Hepatocyte (in vitro differentiated cells): ENCODE data around the gene ZNF318. TPM values are rescaled to one million over a fixed set of nuclear protein-coding genes. Genes with fewer than 3 reads are reported as not detected.

Experiments used
- DNase-seq: peaks from one replicate; pipeline ENCODE4 v3.0.0-alpha.2; 2016; ENCODE audit warnings: low spot score
- H2AFZ ChIP-seq: fragments of 200-600 bp; sonication (generic); 2 replicates; pipeline ENCODE4 v1.6.0; 2016; ENCODE audit warnings: antibody characterized with exemption, mild to moderate bottlenecking
- H3K27ac ChIP-seq: fragments of 200-600 bp; sonication (generic); 2 replicates; pipeline ENCODE4 v1.5.1; 2016; ENCODE audit warnings: mild to moderate bottlenecking
- H3K27me3 ChIP-seq: fragments of 200-600 bp; sonication (generic); 2 replicates; pipeline ENCODE4 v1.6.1; 2016
- H3K36me3 ChIP-seq: fragments of 200-600 bp; sonication (generic); replicated peaks from 2 replicates; pipeline ENCODE4 v1.5.1; 2016; ENCODE audit warnings: low read depth; ENCODE audit not compliant: insufficient read depth
- H3K4me1 ChIP-seq: fragments of 200-600 bp; sonication (generic); 2 replicates; pipeline ENCODE4 v1.5.1; 2016; ENCODE audit warnings: mild to moderate bottlenecking, moderate library complexity; ENCODE audit not compliant: insufficient read depth
- H3K4me2 ChIP-seq: fragments of 200-600 bp; sonication (generic); 2 replicates; pipeline ENCODE4 v1.6.0; 2016
- H3K4me3 ChIP-seq: fragments of 200-600 bp; sonication (generic); 2 replicates; pipeline ENCODE4 v1.5.1; 2016; ENCODE audit warnings: mild to moderate bottlenecking
- H3K79me2 ChIP-seq: fragments of 200-600 bp; sonication (generic); 2 replicates; pipeline ENCODE4 v1.6.0; 2017; ENCODE audit warnings: mild to moderate bottlenecking
- H3K9me2 ChIP-seq: fragments of 200-600 bp; sonication (generic); replicated peaks from 2 replicates; pipeline ENCODE4 v1.6.0; 2017; ENCODE audit warnings: mild to moderate bottlenecking; ENCODE audit not compliant: insufficient read depth
- H3K9me3 ChIP-seq: fragments of 200-600 bp; sonication (generic); 2 replicates; pipeline ENCODE4 v1.5.1; 2016; ENCODE audit warnings: low read depth, mild to moderate bottlenecking
- H4K20me1 ChIP-seq: fragments of 200-600 bp; sonication (generic); 2 replicates; pipeline ENCODE4 v1.6.0; 2016; ENCODE audit warnings: mild to moderate bottlenecking; ENCODE audit not compliant: insufficient read depth, poor library complexity, severe bottlenecking
- EZH2 ChIP-seq: fragments of 200-600 bp; sonication (generic); IDR thresholded peaks from 2 replicates; pipeline ENCODE4 v1.6.1; 2016; ENCODE audit warnings: antibody characterized with exemption, mild to moderate bottlenecking, borderline replicate concordance
- EZH2phosphoT487 ChIP-seq: fragments of 200-600 bp; sonication (generic); IDR thresholded peaks from one replicate; pipeline ENCODE4 v1.6.1; 2018; ENCODE audit warnings: antibody characterized with exemption, mild to moderate bottlenecking, low read depth, moderate library complexity; ENCODE audit not compliant: unreplicated experiment, severe bottlenecking
- WGBS: methylation state at CpG from one replicate; pipeline ENCODE4 v1.1.6; 2016; ENCODE audit warnings: low lambda C conversion rate; ENCODE audit errors: missing lambda C conversion rate; 5-methylcytosine and 5-hydroxymethylcytosine counted together
- polyA plus RNA-seq: library from polyadenylated mRNA; unstranded; fragments of >200 nt; fragmentation: Nextera tagmentation; extraction: Ambion mirVana; gene quantifications from 2 replicates; pipeline ENCODE4 v1.2.1, GENCODE V29; 2016
- total RNA-seq: library from RNA; depleted of rRNA; stranded (reverse); fragments of >200 nt; gene quantifications from 2 replicates; pipeline ENCODE4 v1.2.3, GENCODE V29; 2014
- TF ChIP-seq, protein P1 (sequence below): fragments of 200-600 bp; sonication (generic); IDR thresholded peaks from 2 replicates; pipeline ENCODE4 v1.5.1; 2016; ENCODE audit warnings: antibody characterized with exemption, mild to moderate bottlenecking; ENCODE audit not compliant: poor library complexity

ZNF318 gene
- total and polyA plus RNA-seq, 2 experiments from 2014 or later = 6.9 to 13.4 TPM

DNA sequence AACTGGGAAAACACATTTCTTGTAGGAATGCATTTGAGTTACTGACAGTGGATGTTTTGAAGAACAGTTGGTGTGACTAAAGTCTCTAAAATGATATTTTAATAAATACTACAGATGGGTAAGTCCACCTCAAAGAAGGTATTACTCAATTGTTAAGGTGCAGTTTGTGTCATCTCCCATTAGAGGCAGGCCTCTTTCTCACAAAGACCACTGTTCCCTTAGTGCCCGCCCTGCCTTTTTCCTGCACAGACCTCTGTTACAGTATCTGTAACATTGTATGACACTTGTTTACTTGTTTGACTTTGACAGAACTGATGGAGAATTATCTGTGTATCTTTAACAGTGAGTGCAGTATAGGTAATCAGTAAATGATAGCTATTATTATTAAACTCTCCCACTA lies 55.6 kb downstream of the ZNF318 start:
- Histone ChIP-seq H3K27me3 (peaks cover 7% of the 10 kb centered on the region), H3K4me3 (no peak overlapping the region), H3K4me1 (peaks cover 2% of the 10 kb centered on the region), H2AFZ (no peak overlapping the region), H3K36me3 (no peaks in the 10 kb centered on the region), H3K9me3 (no peaks in the 10 kb centered on the region), H3K79me2 (no peaks in the 10 kb centered on the region), H3K4me2 (no peak overlapping the region), H3K27ac (no peak overlapping the region), H4K20me1 (no peaks in the 10 kb centered on the region), H3K9me2 (no peaks in the 10 kb centered on the region)
- no peak for TF ChIP-seq EZH2
- TF ChIP-seq, protein P1, sequence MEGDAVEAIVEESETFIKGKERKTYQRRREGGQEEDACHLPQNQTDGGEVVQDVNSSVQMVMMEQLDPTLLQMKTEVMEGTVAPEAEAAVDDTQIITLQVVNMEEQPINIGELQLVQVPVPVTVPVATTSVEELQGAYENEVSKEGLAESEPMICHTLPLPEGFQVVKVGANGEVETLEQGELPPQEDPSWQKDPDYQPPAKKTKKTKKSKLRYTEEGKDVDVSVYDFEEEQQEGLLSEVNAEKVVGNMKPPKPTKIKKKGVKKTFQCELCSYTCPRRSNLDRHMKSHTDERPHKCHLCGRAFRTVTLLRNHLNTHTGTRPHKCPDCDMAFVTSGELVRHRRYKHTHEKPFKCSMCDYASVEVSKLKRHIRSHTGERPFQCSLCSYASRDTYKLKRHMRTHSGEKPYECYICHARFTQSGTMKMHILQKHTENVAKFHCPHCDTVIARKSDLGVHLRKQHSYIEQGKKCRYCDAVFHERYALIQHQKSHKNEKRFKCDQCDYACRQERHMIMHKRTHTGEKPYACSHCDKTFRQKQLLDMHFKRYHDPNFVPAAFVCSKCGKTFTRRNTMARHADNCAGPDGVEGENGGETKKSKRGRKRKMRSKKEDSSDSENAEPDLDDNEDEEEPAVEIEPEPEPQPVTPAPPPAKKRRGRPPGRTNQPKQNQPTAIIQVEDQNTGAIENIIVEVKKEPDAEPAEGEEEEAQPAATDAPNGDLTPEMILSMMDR = no peak
- TF ChIP-seq EZH2phosphoT487 = no peak
- WGBS = 85% methylated on average over 1 of the region's 1 CpG
- DNase-seq = no peak

DNA sequence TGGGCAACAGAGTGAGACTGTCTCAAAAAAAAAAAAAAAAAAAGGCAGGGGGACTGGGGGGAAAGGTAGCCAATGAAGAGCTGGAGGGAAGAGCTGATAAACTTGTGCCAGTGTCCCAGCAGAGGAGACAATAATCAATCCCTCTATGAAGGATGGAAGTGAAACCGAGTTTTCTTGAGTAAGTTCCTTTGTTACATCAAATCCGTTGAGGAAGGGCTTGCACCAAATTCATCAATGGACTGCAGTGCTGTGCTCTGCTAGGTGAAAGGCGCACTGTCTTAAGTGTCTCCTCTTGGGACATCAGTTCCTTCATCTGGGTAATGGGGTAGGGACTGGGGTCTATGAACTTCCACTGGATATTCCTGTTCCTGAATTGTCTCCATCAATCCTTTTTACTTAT lies 57.8 kb downstream of the ZNF318 start:
- TF ChIP-seq, protein P1 = no peak
- TF ChIP-seq EZH2 (no peak), EZH2phosphoT487 (no peak)
- peaks cover 3% of the 10 kb centered on the region for H3K4me1 ChIP-seq
- no peak overlapping the region for H3K4me3 ChIP-seq
- no peaks in the 10 kb centered on the region for H3K79me2 ChIP-seq
- H3K27me3 ChIP-seq = peaks cover 8% of the 10 kb centered on the region
- no peak overlapping the region for H3K27ac ChIP-seq
- no peak overlapping the region for H3K4me2 ChIP-seq
- no peaks in the 10 kb centered on the region for H3K9me2 ChIP-seq
- no peaks in the 10 kb centered on the region for H4K20me1 ChIP-seq
- no peak for DNase-seq
- 92% methylated on average over 3 of the region's 3 CpGs for WGBS
- H2AFZ ChIP-seq = no peak overlapping the region
- H3K36me3 ChIP-seq = no peaks in the 10 kb centered on the region
- H3K9me3 ChIP-seq = no peaks in the 10 kb centered on the region

DNA sequence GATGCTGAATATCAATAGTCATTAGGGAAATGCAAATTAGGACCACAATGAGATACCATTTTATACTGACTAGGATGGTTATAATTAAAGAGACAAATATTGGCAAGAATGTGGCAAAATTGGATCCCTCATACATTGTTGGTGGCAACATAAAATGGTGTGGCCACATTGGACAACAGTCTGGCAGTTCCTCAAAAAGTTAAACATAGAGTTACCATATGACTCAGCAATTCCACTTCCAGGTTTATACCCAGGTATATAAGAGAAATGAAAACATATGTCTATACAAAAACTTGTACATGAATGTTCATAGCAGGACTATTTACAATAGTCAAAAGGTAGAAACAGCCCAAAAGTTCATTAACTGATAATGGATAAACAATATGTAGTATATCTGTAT lies 58.8 kb downstream of the ZNF318 start:
- Histone ChIP-seq H3K27ac (no peak overlapping the region), H3K4me2 (no peak overlapping the region), H3K79me2 (no peaks in the 10 kb centered on the region), H3K4me3 (no peak overlapping the region), H3K9me2 (no peaks in the 10 kb centered on the region), H2AFZ (no peak overlapping the region), H3K9me3 (no peaks in the 10 kb centered on the region), H3K27me3 (peaks cover 8% of the 10 kb centered on the region), H4K20me1 (no peaks in the 10 kb centered on the region), H3K4me1 (peaks cover 3% of the 10 kb centered on the region), H3K36me3 (no peaks in the 10 kb centered on the region)
- TF ChIP-seq EZH2phosphoT487 (no peak), EZH2 (no peak)
- TF ChIP-seq, protein P1 = no peak
- no peak for DNase-seq

DNA sequence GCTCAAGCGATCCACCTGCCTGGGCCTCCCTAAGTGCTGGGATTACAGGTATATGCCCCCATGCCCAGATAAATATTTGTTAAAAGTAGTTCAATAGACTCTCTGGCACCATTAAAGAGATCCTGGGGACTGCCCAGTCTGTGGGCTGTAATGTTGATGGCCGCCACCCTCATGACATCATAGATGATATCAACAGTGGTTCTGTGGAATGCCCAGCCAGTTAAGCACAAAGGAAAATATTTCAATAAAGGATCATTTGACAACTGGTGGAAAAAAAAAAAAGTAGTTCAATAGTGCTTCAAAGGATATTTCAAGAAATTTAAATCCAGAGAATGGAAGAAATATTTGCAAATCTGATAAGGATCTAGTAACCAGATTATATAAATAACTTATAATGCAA lies 59.3 kb downstream of the ZNF318 start:
- H3K27ac ChIP-seq = no peak overlapping the region
- H3K4me1 ChIP-seq = peaks cover 3% of the 10 kb centered on the region
- WGBS = 100% methylated on average over 2 of the region's 2 CpGs
- no peak overlapping the region for H2AFZ ChIP-seq
- H3K4me2 ChIP-seq = no peak overlapping the region
- no peak for TF ChIP-seq EZH2
- TF ChIP-seq EZH2phosphoT487 = no peak
- TF ChIP-seq, protein P1 = no peak
- H3K79me2 ChIP-seq = no peaks in the 10 kb centered on the region
- no peaks in the 10 kb centered on the region for H3K9me3 ChIP-seq
- no peaks in the 10 kb centered on the region for H4K20me1 ChIP-seq
- no peak for DNase-seq
- no peak overlapping the region for H3K4me3 ChIP-seq
- peaks cover 8% of the 10 kb centered on the region for H3K27me3 ChIP-seq
- H3K9me2 ChIP-seq = no peaks in the 10 kb centered on the region
- no peaks in the 10 kb centered on the region for H3K36me3 ChIP-seq
